H1 (cell line): ENCODE data around the gene SMIM38. TPM values are rescaled to one million over a fixed set of nuclear protein-coding genes. Genes with fewer than 3 reads are reported as not detected.

ENCODE experiments used
- CHD1 ChIP-seq: IDR thresholded peaks from 2 replicates; pipeline ENCODE4 v1.6.1; 2012; ENCODE audit warnings: low read depth, low read length, improper control_type of control experiment
- GTF2F1 ChIP-seq: IDR thresholded peaks from 2 replicates; pipeline ENCODE4 v1.6.1; 2012; ENCODE audit warnings: low read depth, low read length, improper control_type of control experiment, borderline replicate concordance
- SP4 ChIP-seq: IDR thresholded peaks from 2 replicates; pipeline ENCODE4 v1.6.1; 2012; ENCODE audit warnings: low read length, inconsistent platforms
- SUZ12 ChIP-seq: fragments of 200-600 bp; sonication (generic); IDR thresholded peaks from 2 replicates; pipeline ENCODE4 v1.6.1; 2012; ENCODE audit warnings: mild to moderate bottlenecking, inconsistent platforms, low read length, moderate library complexity, mixed read lengths
- polyA plus RNA-seq, 7 experiments: library from polyadenylated mRNA; depleted of rRNA in 3 of 7; stranded (reverse) in 5 of 7; unstranded in 2 of 7; fragments of >200 nt in 5 of 7; fragments of 200-250 nt in 2 of 7; gene quantifications; 1 replicate in 5 of 7; 2 replicates in 1 of 7; 4 replicates in 1 of 7; pipeline versions ENCODE4 v1.2.1 to v1.2.3, GENCODE V29; 2011 to 2013; ENCODE audit warnings: missing spikeins in 2 of 7, mixed read lengths in 2 of 7
- total RNA-seq: library from RNA; stranded (reverse); fragmentation: NEBNext Ultra II Directional; extraction: Animal tissue kit (Norgen Biotek cat#: 25700); gene quantifications from 2 replicates; pipeline ENCODE4 v1.2.1, GENCODE V29; 2021

Gene SMIM38
- total and polyA plus RNA-seq, 2 of the 8 experiments (the other 6 are each of a cell fraction or from before 2014, with no cell fraction given), result 0.17 to 0.20 TPM

DNA sequence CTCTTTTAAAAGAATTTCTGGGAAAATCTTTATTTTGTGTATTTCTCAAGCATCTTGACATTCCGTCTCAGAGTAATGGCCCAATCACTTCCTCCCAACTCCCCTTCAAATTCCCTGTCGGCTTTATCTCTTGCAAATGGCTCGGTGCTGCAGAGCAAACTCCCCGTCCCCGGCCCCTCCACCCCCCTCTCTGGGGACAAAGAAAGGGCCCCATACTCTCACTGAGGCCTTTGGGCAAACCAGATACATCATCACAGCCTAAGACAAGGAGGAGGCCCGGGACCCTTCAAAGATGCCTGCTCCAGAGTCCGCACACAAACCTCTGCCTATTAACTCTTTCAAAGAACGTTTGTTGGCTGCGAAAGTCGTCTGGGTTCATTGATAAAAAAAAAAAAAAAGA is 3.9 kb upstream of the SMIM38 start (continued):
- TF ChIP-seq GTF2F1, result no peak
- no peak for TF ChIP-seq SUZ12
- no peak for TF ChIP-seq SP4
- TF ChIP-seq CHD1, result no peak
